ENCODE results near the gene PROB1.

DNA sequence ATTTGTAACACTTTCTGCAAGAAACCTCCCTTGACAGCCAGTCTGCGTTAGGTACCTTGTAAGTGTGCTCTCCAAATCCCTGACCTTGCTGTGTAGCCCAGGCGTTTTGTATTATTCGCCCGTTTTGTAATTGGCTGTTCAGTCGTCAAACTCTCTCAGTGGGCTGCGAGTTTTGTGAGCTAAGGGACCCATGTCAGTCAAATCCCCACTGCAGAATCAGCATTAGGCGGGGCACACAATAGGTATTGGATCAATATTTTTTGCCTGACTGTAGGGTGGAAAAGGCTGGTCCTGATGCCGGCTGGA, 43.8 kb upstream of the PROB1 start:
- TF ChIP-seq, protein P1, sequence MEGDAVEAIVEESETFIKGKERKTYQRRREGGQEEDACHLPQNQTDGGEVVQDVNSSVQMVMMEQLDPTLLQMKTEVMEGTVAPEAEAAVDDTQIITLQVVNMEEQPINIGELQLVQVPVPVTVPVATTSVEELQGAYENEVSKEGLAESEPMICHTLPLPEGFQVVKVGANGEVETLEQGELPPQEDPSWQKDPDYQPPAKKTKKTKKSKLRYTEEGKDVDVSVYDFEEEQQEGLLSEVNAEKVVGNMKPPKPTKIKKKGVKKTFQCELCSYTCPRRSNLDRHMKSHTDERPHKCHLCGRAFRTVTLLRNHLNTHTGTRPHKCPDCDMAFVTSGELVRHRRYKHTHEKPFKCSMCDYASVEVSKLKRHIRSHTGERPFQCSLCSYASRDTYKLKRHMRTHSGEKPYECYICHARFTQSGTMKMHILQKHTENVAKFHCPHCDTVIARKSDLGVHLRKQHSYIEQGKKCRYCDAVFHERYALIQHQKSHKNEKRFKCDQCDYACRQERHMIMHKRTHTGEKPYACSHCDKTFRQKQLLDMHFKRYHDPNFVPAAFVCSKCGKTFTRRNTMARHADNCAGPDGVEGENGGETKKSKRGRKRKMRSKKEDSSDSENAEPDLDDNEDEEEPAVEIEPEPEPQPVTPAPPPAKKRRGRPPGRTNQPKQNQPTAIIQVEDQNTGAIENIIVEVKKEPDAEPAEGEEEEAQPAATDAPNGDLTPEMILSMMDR (optimal IDR thresholded peaks at IDR 0.05 in 1 of 3, IDR thresholded peaks at IDR 0.05 in 1 of 3, conservative IDR thresholded peaks at IDR 0.05 in 1 of 3; ENCODE audit: extremely low read depth in 1 of 3, insufficient read depth in 2 of 3, low read length in 3 of 3): no peak
- no peak for TF ChIP-seq EZH2 (IDR thresholded peaks at IDR 0.05; ENCODE audit: low read length)
